ENCODE measurements around the gene CPS1.

CPS1 gene

GRCh38 chr2:210546424-210547208 is 9.8 kb upstream of the CPS1 start:
- DNase-seq (ENCODE audit: low read depth, low spot score) = no peak

GRCh38 chr2:210548031-210548430 is 8.4 kb upstream of the CPS1 start:
- DNase-seq (ENCODE audit: low read depth, low spot score) = no peak

GRCh38 chr2:210548878-210549384 is 7.5 kb upstream of the CPS1 start:
- DNase-seq (ENCODE audit: low read depth, low spot score) = no peak

GRCh38 chr2:210551001-210551400 is 5.4 kb upstream of the CPS1 start:
- no peak for DNase-seq (ENCODE audit: low read depth, low spot score)

GRCh38 chr2:210553373-210553772 is 3.0 kb upstream of the CPS1 start:
- DNase-seq (ENCODE audit: low read depth, low spot score) = no peak

GRCh38 chr2:210555555-210555954 is 844 bp upstream of the CPS1 start:
- DNase-seq (ENCODE audit: low read depth, low spot score) = no peak

- DNase-seq (ENCODE audit: low read depth, low spot score) = no peak
Observed at GRCh38 chr2:210557721-210558120, 1.3 kb downstream of the CPS1 start.

GRCh38 chr2:210558708-210559107 is 2.3 kb downstream of the CPS1 start:
- no peak for DNase-seq (ENCODE audit: low read depth, low spot score)

GRCh38 chr2:210559182-210559581 is 2.8 kb downstream of the CPS1 start:
- DNase-seq (ENCODE audit: low read depth, low spot score) = no peak

- DNase-seq (ENCODE audit: low read depth, low spot score) = no peak
Observed at GRCh38 chr2:210561475-210561874, 5.1 kb downstream of the CPS1 start.

GRCh38 chr2:210562091-210562490 is 5.7 kb downstream of the CPS1 start:
- DNase-seq (ENCODE audit: low read depth, low spot score) = no peak

GRCh38 chr2:210562502-210563080 is 6.2 kb downstream of the CPS1 start:
- no peak for DNase-seq (ENCODE audit: low read depth, low spot score)

GRCh38 chr2:210567279-210567678 is 10.9 kb downstream of the CPS1 start:
- no peak for DNase-seq (ENCODE audit: low read depth, low spot score)

GRCh38 chr2:210568108-210568507 is 11.7 kb downstream of the CPS1 start:
- DNase-seq (ENCODE audit: low read depth, low spot score) = no peak

- no peak for DNase-seq (ENCODE audit: low read depth, low spot score)
Observed at GRCh38 chr2:210577263-210578071, 21.1 kb downstream of the CPS1 start.

- no peak for DNase-seq (ENCODE audit: low read depth, low spot score)
Observed at GRCh38 chr2:210584834-210585233, 28.4 kb downstream of the CPS1 start.

- DNase-seq (ENCODE audit: low read depth, low spot score) = no peak
Observed at GRCh38 chr2:210586381-210586780, 30.0 kb downstream of the CPS1 start.

- DNase-seq (ENCODE audit: low read depth, low spot score) = no peak
Observed at GRCh38 chr2:210591663-210592062, 35.3 kb downstream of the CPS1 start.

- DNase-seq (ENCODE audit: low read depth, low spot score) = no peak
Observed at GRCh38 chr2:210592726-210593125, 36.3 kb downstream of the CPS1 start.

GRCh38 chr2:210593166-210593565 is 36.8 kb downstream of the CPS1 start:
- DNase-seq (ENCODE audit: low read depth, low spot score) = no peak

GRCh38 chr2:210598219-210598618 is 41.8 kb downstream of the CPS1 start:
- no peak for DNase-seq (ENCODE audit: low read depth, low spot score)

- no peak for DNase-seq (ENCODE audit: low read depth, low spot score)
Observed at GRCh38 chr2:210599476-210599875, 43.1 kb downstream of the CPS1 start.

Measured in activated CD4-positive, CD25-positive, alpha-beta regulatory T cell treated with anti-CD3 and anti-CD28 coated beads, Interleukin-2, amount 50 U/mL, for 16 hours (primary cell).